Measurements from ENCODE around the gene CAT. TPM values are rescaled to one million over a fixed set of nuclear protein-coding genes. Genes with fewer than 3 reads are reported as not detected.

The CAT gene
- total RNA-seq, 1 donor from 2014 or later, result 29.2 TPM

DNA sequence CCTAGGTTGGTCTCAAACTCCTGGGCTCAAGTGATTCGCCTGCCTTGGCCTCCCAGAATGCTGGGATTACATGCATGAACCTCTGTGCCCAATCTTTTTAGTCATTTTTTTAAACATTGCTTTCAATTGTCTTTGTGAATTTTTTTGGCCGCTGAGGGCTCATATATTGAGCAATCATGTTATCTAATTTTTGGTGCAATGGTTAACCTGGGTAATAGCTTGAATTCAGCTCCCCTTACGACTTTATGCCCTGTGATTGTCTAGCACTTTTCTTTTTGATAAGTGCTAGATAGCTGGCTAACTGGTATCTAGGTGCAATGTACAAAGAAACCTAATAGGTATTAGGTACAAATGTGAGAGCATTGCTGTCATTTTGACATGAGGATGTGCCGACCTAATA is 35.3 kb upstream of the CAT start:
- TF ChIP-seq, protein P1, sequence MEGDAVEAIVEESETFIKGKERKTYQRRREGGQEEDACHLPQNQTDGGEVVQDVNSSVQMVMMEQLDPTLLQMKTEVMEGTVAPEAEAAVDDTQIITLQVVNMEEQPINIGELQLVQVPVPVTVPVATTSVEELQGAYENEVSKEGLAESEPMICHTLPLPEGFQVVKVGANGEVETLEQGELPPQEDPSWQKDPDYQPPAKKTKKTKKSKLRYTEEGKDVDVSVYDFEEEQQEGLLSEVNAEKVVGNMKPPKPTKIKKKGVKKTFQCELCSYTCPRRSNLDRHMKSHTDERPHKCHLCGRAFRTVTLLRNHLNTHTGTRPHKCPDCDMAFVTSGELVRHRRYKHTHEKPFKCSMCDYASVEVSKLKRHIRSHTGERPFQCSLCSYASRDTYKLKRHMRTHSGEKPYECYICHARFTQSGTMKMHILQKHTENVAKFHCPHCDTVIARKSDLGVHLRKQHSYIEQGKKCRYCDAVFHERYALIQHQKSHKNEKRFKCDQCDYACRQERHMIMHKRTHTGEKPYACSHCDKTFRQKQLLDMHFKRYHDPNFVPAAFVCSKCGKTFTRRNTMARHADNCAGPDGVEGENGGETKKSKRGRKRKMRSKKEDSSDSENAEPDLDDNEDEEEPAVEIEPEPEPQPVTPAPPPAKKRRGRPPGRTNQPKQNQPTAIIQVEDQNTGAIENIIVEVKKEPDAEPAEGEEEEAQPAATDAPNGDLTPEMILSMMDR (IDR thresholded peaks at IDR 0.05; ENCODE audit: unreplicated experiment), result no peak
- DNase-seq (ENCODE audit: low spot score in 2 of 2, unreplicated experiment in 2 of 2), result no peak
- Mint-ChIP-seq H3K36me3 (no peaks in the 10 kb centered on the region), H3K4me3 (no peak overlapping the region), H3K9me3 (peaks cover 5% of the 10 kb centered on the region), H3K4me1 (no peaks in the 10 kb centered on the region), H3K27me3 (ENCODE audit: low read depth) (peaks cover 26% of the 10 kb centered on the region), H3K27ac (no peak overlapping the region)

DNA sequence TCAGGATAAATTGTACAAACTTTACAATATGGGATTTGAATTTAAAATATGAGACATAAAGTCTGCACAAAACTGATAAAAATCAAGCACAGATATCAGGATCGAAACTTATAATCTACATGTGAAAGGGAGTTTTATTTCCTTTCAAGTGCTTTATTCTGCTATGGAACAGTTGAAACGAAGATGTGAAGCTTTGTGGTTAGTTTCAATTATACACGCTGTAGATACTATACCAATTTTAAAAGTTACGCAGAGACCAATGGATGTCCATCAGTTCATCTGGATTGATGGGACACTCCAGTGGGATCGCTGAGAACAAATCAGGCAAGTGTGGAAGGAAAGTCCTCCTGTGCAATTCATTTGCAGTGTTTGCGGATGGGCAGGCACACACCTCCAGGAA is 34.5 kb upstream of the CAT start:
- no peaks in the 10 kb centered on the region for H3K36me3 Mint-ChIP-seq
- TF ChIP-seq, protein P1 (IDR thresholded peaks at IDR 0.05; ENCODE audit: unreplicated experiment), result no peak
- H3K9me3 Mint-ChIP-seq, result peaks cover 5% of the 10 kb centered on the region
- H3K4me1 Mint-ChIP-seq, result no peaks in the 10 kb centered on the region
- H3K4me3 Mint-ChIP-seq, result no peak overlapping the region
- H3K27me3 Mint-ChIP-seq (ENCODE audit: low read depth), result peaks cover 28% of the 10 kb centered on the region
- H3K27ac Mint-ChIP-seq, result no peak overlapping the region
- DNase-seq (ENCODE audit: low spot score in 2 of 2, unreplicated experiment in 2 of 2), result no peak

DNA sequence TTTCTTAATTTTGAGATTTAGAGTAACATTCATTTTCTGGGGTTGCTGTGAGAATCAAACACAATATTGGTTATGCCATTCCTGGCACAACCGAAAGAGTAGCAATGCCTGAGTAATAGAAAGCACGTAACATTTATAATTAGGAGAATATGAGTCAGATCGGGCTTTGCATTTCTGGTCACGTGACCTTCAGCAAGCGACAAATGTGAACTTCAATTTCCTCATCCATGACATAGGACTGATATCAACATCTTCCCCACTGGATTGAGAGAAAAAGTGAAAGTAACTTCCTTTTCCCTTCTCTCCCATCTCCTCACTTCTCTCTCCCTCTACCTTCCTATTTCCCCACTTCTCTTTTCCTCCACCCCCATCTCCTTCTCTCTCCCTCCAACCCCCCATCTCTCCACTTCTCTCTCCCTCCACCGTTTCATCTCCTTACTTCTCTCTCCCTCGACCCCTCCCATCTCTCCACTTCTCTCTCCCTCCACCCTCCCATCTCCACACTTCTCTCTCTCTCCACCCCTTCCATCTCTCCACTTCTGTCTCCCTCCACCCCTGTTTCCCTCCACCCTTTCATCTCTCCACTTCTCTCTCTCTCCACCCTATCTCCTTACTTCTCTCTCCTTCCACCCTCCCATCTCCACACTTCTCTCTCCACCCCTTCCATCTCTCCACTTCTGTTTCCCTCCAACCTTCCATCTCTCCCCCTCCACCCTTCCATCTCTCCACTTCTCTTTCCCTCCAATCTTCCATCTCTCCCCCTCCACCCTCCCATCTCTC is 33.5 kb upstream of the CAT start:
- peaks cover 28% of the 10 kb centered on the region for H3K27me3 Mint-ChIP-seq (ENCODE audit: low read depth)
- no peak for DNase-seq (ENCODE audit: low spot score in 2 of 2, unreplicated experiment in 2 of 2)

DNA sequence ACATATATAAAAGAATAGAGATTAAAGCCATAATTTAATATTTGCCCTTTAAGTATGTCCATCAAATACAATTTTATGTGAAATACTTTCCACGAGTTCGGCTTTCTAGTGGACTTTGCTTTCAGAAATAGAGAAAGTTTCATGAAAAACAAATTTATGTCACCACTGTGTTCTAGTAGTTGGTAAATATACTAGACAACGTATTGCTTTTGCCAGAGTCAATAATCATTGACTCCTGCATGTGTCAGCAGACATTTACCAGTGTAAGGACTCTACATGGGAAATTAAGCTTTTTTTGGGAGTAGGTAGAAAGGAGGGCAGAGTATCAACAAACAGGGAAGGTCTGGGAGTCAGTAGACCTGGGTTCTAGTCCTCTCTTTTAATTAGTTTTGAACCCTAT is 32.3 kb upstream of the CAT start:
- no peaks in the 10 kb centered on the region for H3K4me1 Mint-ChIP-seq

More for the DNA sequence above, 33.5 kb upstream of the CAT start:
- H3K36me3 Mint-ChIP-seq, result no peaks in the 10 kb centered on the region
- no peak overlapping the region for H3K27ac Mint-ChIP-seq
- H3K4me3 Mint-ChIP-seq, result no peak overlapping the region
- H3K4me1 Mint-ChIP-seq, result no peaks in the 10 kb centered on the region
- H3K9me3 Mint-ChIP-seq, result peaks cover 3% of the 10 kb centered on the region
- TF ChIP-seq, protein P1 (IDR thresholded peaks at IDR 0.05; ENCODE audit: unreplicated experiment), result no peak

DNA sequence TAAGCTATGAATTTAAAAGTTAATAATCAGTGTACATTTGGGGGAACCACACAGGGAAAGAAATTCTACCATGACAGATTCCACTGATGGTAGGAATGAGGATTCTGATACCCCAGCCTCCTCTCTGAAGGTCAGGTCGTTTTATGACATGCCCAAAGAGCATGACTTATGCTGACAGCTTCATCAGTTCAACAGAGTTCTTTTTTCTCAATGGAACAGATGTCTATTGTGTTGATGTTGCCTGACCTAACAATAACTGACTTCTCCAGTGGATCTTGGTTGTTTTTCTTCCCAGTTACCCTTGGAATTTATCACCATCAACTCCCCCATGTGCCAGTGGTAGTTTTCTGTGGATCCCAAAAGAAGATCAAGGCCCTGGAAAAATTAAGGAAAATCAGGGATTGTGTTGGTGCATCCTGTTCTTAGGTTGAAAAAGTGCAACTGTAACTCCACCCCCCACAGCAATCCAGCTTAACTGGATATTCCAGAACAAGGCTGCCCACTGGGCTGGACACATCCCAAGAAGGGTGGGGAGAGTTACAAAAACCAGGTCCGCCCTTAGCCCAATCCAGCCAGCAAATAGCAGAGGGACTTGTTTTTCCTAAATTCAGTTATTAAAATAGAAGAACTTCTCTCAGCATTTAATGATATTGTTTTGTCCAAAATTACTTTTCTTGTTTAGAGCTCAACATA is 31.5 kb upstream of the CAT start:
- no peaks in the 10 kb centered on the region for H3K36me3 Mint-ChIP-seq
- H3K27ac Mint-ChIP-seq, result no peak overlapping the region
- peaks cover 13% of the 10 kb centered on the region for H3K9me3 Mint-ChIP-seq
- H3K27me3 Mint-ChIP-seq (ENCODE audit: low read depth), result peaks cover 28% of the 10 kb centered on the region
- no peaks in the 10 kb centered on the region for H3K4me1 Mint-ChIP-seq
- H3K4me3 Mint-ChIP-seq, result no peak overlapping the region
- no peak for DNase-seq (ENCODE audit: low spot score in 2 of 2, unreplicated experiment in 2 of 2)
- TF ChIP-seq, protein P1 (IDR thresholded peaks at IDR 0.05; ENCODE audit: unreplicated experiment), result no peak

More for the DNA sequence above, 32.3 kb upstream of the CAT start:
- Mint-ChIP-seq H3K36me3 (no peaks in the 10 kb centered on the region), H3K4me3 (no peak overlapping the region), H3K27me3 (ENCODE audit: low read depth) (peaks cover 28% of the 10 kb centered on the region), H3K9me3 (peaks cover 7% of the 10 kb centered on the region), H3K27ac (no peak overlapping the region)
- no peak for DNase-seq (ENCODE audit: low spot score in 2 of 2, unreplicated experiment in 2 of 2)
- TF ChIP-seq, protein P1 (IDR thresholded peaks at IDR 0.05; ENCODE audit: unreplicated experiment), result no peak
